GDM1 (cell line): Measurements from ENCODE around the gene LCLAT1.
A peak's percentile ranks its signal among the peaks of the same experiment; 100 is the strongest.
"Not testable (repeated sequence)": the region's sequence is repeated elsewhere in the genome, so short reads cannot be mapped to it uniquely, and the experiment has no call there.

ENCODE experiments used
- DNase-seq: peaks from one replicate; lab custom pipeline; 2025; lab: John Stamatoyannopoulos, UW

Gene LCLAT1

DNA sequence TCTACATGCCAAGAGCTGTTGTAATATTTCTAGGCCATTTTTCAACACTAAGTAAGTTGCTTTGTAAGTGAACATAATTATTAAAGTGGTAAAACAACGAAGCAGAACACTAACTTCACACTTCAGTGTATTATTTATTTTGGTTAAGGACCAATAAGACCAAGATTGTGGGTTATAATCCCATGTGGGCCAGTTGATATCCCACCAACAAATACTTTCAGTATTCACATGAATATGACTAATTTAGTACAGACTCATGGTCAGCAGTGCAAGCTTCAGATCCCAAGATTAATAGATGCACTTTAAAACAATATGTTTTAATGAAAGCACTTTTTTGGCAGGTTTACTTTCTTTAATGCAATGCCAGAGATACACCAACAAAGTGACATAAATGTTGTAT lies 154.3 kb downstream of the LCLAT1 start:
- no peak for DNase-seq

GRCh38 chr2:30605197-30605596 lies 158.2 kb downstream of the LCLAT1 start:
- DNase-seq: no peak

- no peak for DNase-seq
Observed at GRCh38 chr2:30608643-30609042, 161.6 kb downstream of the LCLAT1 start.

DNA sequence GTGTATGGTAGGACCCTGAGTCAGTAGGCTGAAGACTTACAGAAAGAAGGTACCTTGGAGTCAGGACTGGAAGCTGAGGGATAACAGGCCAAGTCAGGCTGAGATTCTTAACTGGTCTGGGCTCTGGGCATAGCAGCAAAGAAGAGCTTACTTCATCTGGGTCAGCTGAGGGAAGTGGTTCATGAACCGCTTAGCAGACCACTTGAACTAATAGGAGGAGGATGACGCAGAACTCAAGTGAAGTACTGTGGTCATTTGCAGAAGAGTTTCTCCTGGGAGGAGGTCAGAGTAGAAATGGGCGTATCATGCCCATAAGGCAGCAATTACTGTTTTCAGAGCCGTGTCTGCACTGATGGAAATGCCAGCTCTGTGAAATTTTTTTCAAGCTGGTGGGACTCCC lies 164.5 kb downstream of the LCLAT1 start:
- no peak for DNase-seq

DNA sequence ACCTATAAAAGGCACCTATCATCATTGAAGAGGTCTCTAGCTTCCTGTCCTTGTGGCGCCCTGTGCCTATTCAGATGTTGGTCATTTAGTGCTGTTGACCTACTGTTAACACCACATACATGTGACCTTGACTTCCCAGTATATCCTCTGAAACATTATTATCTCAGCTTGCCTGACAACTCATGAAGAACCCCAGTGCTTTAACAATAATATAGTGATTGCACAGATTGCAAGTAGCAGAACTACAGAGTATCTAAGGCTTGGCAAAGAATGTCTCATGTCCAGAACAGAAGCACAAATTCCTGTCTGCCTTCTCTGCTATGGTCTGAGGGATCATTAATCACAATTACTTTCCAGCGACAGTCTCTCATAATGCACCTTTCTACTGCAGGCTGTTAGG lies 165.3 kb downstream of the LCLAT1 start:
- no peak for DNase-seq

GRCh38 chr2:30613001-30613400 lies 166.0 kb downstream of the LCLAT1 start:
- no peak for DNase-seq

GRCh38 chr2:30614227-30614626 lies 167.2 kb downstream of the LCLAT1 start:
- DNase-seq: not testable (repeated sequence)

- no peak for DNase-seq
Observed at GRCh38 chr2:30615926-30616325, 168.9 kb downstream of the LCLAT1 start.

DNA sequence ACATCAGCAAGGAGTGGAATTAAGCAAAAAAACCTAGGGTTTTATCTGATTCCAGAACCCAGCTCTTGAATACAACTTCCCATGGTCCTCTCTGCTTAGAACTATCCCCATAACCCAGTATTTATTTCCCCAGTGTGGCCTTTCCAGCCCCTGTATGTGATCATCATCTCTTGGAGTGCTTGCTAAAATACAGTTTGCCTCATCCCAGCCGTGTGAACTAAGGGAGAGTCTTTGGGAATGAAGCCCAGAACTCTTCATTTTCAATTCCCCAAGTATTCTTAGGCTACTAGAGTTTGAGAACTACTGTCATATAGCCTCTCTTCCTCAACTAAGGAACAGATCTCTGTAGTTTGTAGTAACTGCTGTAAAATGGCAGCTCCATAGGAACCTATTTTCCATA lies 173.1 kb downstream of the LCLAT1 start:
- no peak for DNase-seq

- no peak for DNase-seq
Observed at GRCh38 chr2:30621836-30622235, 174.8 kb downstream of the LCLAT1 start.

DNA sequence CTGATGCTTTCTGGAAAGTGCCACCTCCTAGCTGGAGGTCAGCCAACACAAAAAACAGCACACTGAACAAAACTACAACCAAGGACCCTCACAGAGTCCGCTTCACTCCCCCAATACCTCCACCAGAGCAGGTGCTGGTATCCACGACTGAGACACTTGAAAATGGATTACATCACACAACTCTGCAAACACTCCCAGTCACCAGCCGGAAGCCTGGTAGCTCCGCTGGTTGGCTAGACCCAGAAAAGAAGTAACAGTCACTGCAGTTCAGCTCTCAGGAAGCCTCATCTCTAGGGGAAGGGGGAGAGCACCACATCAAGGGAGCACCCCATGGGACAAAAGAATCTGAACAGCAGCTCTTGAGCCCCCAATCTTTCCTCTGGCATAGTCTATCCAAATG lies 175.4 kb downstream of the LCLAT1 start:
- no peak for DNase-seq

GRCh38 chr2:30625276-30625675 lies 178.2 kb downstream of the LCLAT1 start:
- no peak for DNase-seq

GRCh38 chr2:30625701-30626100 lies 178.7 kb downstream of the LCLAT1 start:
- DNase-seq: no peak

DNA sequence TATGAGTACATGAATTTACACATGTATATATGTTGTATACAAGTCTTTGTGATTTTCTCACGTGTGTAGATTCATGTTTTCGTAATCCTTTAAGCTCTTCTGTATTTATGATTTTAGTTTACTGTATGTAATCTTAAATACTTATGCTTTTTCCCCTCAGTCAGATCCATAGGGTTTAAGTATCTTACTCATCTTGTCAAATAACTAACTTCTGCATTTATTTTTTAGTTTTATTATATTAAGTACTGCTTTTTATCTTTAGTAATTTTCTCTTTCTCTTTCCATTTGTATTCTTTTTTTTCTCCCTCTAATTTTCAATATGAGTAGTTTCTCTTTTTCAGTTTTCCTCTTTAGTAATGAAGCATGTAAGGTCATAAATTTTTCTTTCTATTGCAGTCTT lies 179.4 kb downstream of the LCLAT1 start:
- no peak for DNase-seq

GRCh38 chr2:30627151-30627550 lies 180.1 kb downstream of the LCLAT1 start:
- no peak for DNase-seq

DNA sequence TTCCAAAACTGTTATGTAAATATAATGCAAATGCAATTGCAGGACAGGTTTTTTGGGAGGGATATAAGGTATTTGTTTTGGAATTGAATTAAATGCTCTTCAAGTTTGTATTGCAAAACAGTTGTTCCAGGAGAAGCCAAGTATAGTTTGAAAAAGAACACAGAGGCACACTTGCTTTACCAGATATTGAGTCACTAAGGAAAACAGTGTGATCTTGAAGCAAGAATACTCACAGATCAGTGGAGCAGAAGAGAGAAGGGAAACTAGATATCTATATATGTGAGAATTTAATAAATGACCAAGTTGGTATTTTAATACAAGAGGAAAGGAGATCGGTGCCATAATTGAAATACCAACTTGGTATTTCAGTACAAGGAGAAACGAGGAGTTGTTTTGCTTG lies 181.3 kb downstream of the LCLAT1 start:
- DNase-seq: no peak

DNA sequence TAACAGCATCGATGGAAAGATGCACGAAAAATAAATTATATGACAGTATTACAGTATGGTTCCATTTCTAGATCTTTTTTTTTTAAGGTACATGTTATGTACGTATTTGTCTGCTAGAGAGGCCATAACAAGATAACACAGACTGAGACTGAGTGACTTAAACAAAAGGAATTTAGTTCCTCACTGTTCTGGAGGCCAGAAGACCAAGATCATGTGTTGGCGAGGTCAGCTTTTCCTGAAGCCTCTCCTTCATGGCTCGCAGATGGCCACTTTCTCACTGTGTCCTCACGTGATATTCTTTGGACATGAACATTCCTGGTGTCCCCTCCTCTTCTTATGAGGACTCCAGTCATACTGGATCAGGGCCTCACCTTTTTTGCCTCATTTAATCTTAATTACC lies 182.8 kb downstream of the LCLAT1 start:
- no peak for DNase-seq

DNA sequence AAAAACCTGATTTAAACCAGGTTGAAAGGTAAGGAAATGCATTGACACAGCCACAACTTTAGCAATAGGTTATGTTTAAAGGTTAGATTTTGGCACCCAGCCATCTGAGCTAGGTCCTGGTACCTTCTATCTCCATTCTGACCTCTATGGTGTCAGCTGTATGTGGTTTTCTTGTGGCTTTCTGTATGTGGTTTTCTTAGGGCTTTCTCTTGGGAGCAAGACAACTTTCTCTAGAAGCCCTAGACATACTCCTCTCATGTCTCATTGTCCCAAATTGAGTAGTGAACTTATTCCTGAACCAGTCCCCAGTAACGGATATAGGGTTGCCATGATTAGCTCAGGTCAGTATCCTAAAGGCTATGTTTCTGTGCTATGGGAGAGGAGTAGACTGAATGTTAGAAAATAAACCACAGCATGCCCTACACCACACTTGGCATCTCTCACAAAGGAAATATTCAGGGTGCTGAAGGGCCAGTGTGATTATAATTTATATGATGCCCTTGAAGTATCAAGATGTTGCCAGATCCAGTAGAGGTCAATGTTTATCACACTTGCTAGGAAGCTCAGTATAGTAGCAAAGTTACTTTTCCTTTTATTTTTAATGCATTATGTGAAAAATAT lies 184.1 kb downstream of the LCLAT1 start:
- peak; percentile 11 for DNase-seq

- no peak for DNase-seq
Observed at GRCh38 chr2:30633039-30633438, 186.0 kb downstream of the LCLAT1 start.

DNA sequence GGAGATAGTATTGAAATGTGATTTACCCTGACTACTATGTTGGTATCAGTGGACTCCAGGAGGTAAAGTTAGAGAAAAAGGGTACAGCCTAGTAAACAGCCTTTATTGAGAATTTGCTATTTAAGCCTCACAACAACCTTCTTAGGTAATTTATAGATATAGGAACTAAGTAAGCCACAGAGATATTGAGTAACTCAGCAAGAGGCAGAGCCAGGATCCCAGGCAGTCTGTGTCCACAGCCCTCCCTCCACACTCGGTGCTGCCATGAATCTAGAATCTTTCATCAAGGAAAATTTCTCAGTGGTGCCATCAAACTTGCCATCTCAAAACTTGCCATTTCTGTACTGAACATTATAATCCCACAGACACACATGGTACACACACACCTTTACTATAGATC lies 189.3 kb downstream of the LCLAT1 start:
- no peak for DNase-seq

DNA sequence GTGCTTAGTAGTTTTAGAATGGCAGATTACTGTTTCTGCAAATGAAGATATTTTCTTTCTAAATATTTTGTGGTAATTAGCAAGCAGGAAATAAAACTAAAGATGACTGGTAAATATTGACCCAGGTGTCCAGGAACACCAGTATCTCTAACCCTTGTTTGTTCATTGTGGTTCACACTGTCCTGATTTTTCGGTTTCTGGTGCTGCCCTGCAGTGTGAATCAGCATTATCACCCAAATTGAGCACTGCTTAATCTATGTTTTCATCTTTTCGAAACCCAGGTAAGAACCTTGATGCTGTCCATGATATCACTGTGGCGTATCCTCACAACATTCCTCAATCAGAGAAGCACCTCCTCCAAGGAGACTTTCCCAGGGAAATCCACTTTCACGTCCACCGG lies 192.8 kb downstream of the LCLAT1 start:
- DNase-seq: no peak

GRCh38 chr2:30641765-30642345 lies 194.8 kb downstream of the LCLAT1 start:
- DNase-seq: no peak

- DNase-seq: not testable (repeated sequence)
Observed at GRCh38 chr2:30643013-30643412, 196.0 kb downstream of the LCLAT1 start.

- no peak for DNase-seq
Observed at GRCh38 chr2:30643674-30644073, 196.6 kb downstream of the LCLAT1 start.
